ENCODE measurements around the gene MKKS.

GRCh38 chr20:10483691-10484090 is 49.7 kb upstream of the MKKS start:
- TF ChIP-seq CTCF (IDR thresholded peaks at IDR 0.05) (no peak), POLR2A (IDR thresholded peaks at IDR 0.05) (no peak), POLR2AphosphoS5 (IDR thresholded peaks at IDR 0.05) (no peak)

Measured in prostate gland (tissue), 2 donors.